SK-N-SH treated with all-trans-retinoic acid at 6 μM for 48 hours (cell line): ENCODE results near the gene MT1E.

ENCODE experiments used
- ATAC-seq: fragments of 200-7000 bp; cut with Tn5 transposase; 3 replicates; pipeline ENCODE4 v1.9.1; 2020; ENCODE audit warnings: mild to moderate bottlenecking, moderate library complexity
- ARNTL ChIP-seq: fragments of 450-650 bp; formaldehyde crosslinking; IDR thresholded peaks from 2 replicates; pipeline ENCODE4 v1.5.0; 2020; ENCODE audit warnings: low read depth, mild to moderate bottlenecking, moderate library complexity, borderline replicate concordance
- BACH2 ChIP-seq: fragments of 250-450 bp; sonication (Bioruptor Pico); IDR thresholded peaks from 2 replicates; pipeline ENCODE4 v1.9.0; 2021; ENCODE audit warnings: mild to moderate bottlenecking, borderline replicate concordance
- CSDC2 ChIP-seq: fragments of 250-450 bp; sonication (Bioruptor Pico); IDR thresholded peaks from 2 replicates; pipeline ENCODE4 v1.5.0; 2020; ENCODE audit warnings: mild to moderate bottlenecking, moderate library complexity
- CSRNP3 ChIP-seq: fragments of 250-450 bp; sonication (Bioruptor Pico); IDR thresholded peaks from 2 replicates; pipeline ENCODE4 v1.5.1; 2021; ENCODE audit warnings: mild to moderate bottlenecking, moderate library complexity
- ESRRG ChIP-seq: fragments of 250-450 bp; sonication (Bioruptor Pico); IDR thresholded peaks from 2 replicates; pipeline ENCODE4 v1.6.1; 2021; ENCODE audit warnings: mild to moderate bottlenecking
- GLIS3 ChIP-seq: fragments of 250-450 bp; sonication (Bioruptor Pico); IDR thresholded peaks from 2 replicates; pipeline ENCODE4 v1.5.0; 2020; ENCODE audit warnings: mild to moderate bottlenecking, moderate library complexity
- OSR1 ChIP-seq: fragments of 250-450 bp; sonication (Bioruptor Pico); IDR thresholded peaks from 2 replicates; pipeline ENCODE4 v1.8.0; 2022; ENCODE audit warnings: moderate library complexity, mild to moderate bottlenecking, inconsistent platforms
- PPARA ChIP-seq: fragments of 250-450 bp; sonication (Bioruptor Pico); IDR thresholded peaks from 2 replicates; pipeline ENCODE4 v1.5.0; 2020; ENCODE audit warnings: mild to moderate bottlenecking, borderline replicate concordance
- SNAI2 ChIP-seq: fragments of 250-450 bp; sonication (Bioruptor Pico); IDR thresholded peaks from 2 replicates; pipeline ENCODE4 v1.5.0; 2020; ENCODE audit warnings: mild to moderate bottlenecking, moderate library complexity
- TCF4 ChIP-seq: fragments of 250-450 bp; sonication (Bioruptor Pico); IDR thresholded peaks from 2 replicates; pipeline ENCODE4 v1.8.0; 2021; ENCODE audit warnings: mild to moderate bottlenecking, moderate library complexity, borderline replicate concordance
- TOX ChIP-seq: fragments of 250-450 bp; sonication (Bioruptor Pico); IDR thresholded peaks from 2 replicates; pipeline ENCODE4 v1.8.0; 2021; ENCODE audit warnings: mild to moderate bottlenecking, moderate library complexity, borderline replicate concordance
- TSHZ2 ChIP-seq: fragments of 250-450 bp; sonication (Bioruptor Pico); IDR thresholded peaks from 2 replicates; pipeline ENCODE4 v1.5.0; 2020; ENCODE audit warnings: mild to moderate bottlenecking, moderate library complexity
- ZC3H10 ChIP-seq: fragments of 250-450 bp; sonication (Bioruptor Pico); IDR thresholded peaks from 2 replicates; pipeline ENCODE4 v1.5.1; 2021; ENCODE audit warnings: mild to moderate bottlenecking, moderate library complexity
- ZFP30 ChIP-seq: fragments of 450-650 bp; formaldehyde crosslinking; IDR thresholded peaks from 2 replicates; pipeline ENCODE4 v1.5.0; 2022; ENCODE audit warnings: mild to moderate bottlenecking, moderate library complexity
- ZNF565 ChIP-seq: fragments of 450-650 bp; formaldehyde crosslinking; conservative IDR thresholded peaks from 2 replicates; pipeline ENCODE4 v1.5.0; 2020; ENCODE audit warnings: low read depth, mild to moderate bottlenecking, moderate library complexity
- ZNF70 ChIP-seq: fragments of 450-650 bp; formaldehyde crosslinking; IDR thresholded peaks from 2 replicates; pipeline ENCODE4 v1.5.0; 2020; ENCODE audit warnings: mild to moderate bottlenecking, moderate library complexity
- ZNF8 ChIP-seq: fragments of 450-650 bp; formaldehyde crosslinking; IDR thresholded peaks from 2 replicates; pipeline ENCODE4 v1.5.0; 2020; ENCODE audit warnings: mild to moderate bottlenecking, moderate library complexity
- TF ChIP-seq, protein P1 (sequence below): fragments of 250-450 bp; sonication (Bioruptor Pico); IDR thresholded peaks from 2 replicates; pipeline ENCODE4 v1.8.0; 2020; ENCODE audit warnings: mild to moderate bottlenecking, moderate library complexity, borderline replicate concordance
- TF ChIP-seq, protein P2 (sequence below): fragments of 250-450 bp; sonication (Bioruptor Pico); IDR thresholded peaks from 2 replicates; pipeline ENCODE4 v1.5.1; 2020; ENCODE audit warnings: low read depth, mild to moderate bottlenecking, moderate library complexity
- TF ChIP-seq, protein P3 (sequence below): fragments of 250-450 bp; sonication (Bioruptor Pico); IDR thresholded peaks from 2 replicates; pipeline ENCODE4 v1.8.0; 2021; ENCODE audit warnings: low read depth, mild to moderate bottlenecking, moderate library complexity, borderline replicate concordance

Gene MT1E

GRCh38 chr16:56583351-56584168 lies 42.0 kb upstream of the MT1E start (continued):
- TF ChIP-seq ZNF8 (CRISPR knock-in tag), result no peak
- TF ChIP-seq, protein P1, sequence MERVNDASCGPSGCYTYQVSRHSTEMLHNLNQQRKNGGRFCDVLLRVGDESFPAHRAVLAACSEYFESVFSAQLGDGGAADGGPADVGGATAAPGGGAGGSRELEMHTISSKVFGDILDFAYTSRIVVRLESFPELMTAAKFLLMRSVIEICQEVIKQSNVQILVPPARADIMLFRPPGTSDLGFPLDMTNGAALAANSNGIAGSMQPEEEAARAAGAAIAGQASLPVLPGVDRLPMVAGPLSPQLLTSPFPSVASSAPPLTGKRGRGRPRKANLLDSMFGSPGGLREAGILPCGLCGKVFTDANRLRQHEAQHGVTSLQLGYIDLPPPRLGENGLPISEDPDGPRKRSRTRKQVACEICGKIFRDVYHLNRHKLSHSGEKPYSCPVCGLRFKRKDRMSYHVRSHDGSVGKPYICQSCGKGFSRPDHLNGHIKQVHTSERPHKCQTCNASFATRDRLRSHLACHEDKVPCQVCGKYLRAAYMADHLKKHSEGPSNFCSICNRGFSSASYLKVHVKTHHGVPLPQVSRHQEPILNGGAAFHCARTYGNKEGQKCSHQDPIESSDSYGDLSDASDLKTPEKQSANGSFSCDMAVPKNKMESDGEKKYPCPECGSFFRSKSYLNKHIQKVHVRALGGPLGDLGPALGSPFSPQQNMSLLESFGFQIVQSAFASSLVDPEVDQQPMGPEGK, result no peak
- no peak for TF ChIP-seq PPARA (CRISPR knock-in tag)
- TF ChIP-seq OSR1 (CRISPR knock-in tag), result no peak
- no peak for TF ChIP-seq TCF4 (CRISPR knock-in tag)

DNA sequence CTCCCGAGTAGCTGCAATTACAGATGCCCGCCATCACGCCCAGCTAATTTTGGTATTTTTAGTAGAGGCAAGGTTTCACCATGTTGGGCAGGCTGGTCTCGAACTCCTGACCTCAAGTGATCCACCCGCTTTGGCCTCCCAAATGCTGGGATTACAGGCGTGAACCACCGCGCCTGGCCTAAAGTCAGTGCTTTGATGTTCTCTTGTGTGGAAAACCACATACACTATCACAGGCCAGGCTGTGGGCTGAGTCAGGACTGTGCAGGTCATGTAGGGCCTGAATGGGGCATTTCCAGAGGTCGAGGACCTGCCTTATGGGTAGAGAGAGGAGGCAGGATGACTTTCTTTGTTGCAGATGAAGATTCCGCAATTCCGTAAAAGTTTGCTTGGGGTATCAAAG lies 41.3 kb upstream of the MT1E start:
- TF ChIP-seq ARNTL (CRISPR knock-in tag) (no peak), GLIS3 (CRISPR knock-in tag) (no peak), BACH2 (CRISPR knock-in tag) (no peak), CSRNP3 (CRISPR knock-in tag) (no peak), ZC3H10 (CRISPR knock-in tag) (no peak), TOX (no peak), CSDC2 (CRISPR knock-in tag) (no peak), TSHZ2 (CRISPR knock-in tag) (no peak), ESRRG (CRISPR knock-in tag) (no peak), TCF4 (CRISPR knock-in tag) (no peak), ZNF565 (CRISPR knock-in tag) (no peak), SNAI2 (CRISPR knock-in tag) (no peak), ZNF8 (CRISPR knock-in tag) (no peak)
- TF ChIP-seq, protein P2, sequence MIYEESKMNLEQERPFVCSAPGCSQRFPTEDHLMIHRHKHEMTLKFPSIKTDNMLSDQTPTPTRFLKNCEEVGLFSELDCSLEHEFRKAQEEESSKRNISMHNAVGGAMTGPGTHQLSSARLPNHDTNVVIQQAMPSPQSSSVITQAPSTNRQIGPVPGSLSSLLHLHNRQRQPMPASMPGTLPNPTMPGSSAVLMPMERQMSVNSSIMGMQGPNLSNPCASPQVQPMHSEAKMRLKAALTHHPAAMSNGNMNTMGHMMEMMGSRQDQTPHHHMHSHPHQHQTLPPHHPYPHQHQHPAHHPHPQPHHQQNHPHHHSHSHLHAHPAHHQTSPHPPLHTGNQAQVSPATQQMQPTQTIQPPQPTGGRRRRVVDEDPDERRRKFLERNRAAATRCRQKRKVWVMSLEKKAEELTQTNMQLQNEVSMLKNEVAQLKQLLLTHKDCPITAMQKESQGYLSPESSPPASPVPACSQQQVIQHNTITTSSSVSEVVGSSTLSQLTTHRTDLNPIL (CRISPR knock-in tag), result no peak
- TF ChIP-seq, all 23 proteins: peak for 0
- ATAC-seq, result no peak

DNA sequence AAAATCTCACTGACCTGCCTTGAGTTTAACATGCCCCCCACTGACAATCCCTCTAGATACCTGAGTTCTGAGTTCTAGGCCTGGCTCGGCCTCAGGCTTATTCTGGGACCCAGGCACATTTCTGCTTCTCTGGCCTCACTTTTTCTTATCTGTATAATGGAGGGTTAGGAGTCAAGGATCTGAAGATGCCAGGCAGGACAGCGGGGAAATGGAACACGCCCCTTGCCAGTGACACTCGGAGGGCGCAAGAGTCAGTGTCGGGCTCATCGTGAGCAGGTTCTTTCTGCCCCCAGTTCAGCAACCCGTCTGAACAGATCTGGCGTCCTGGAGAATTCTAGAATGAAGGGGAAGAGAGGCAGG lies 36.8 kb upstream of the MT1E start:
- ATAC-seq, result no peak
- TF ChIP-seq, protein P1, result no peak
- TF ChIP-seq PPARA (CRISPR knock-in tag) (no peak), ZNF70 (no peak), SNAI2 (CRISPR knock-in tag) (no peak), ZC3H10 (CRISPR knock-in tag) (no peak), TSHZ2 (CRISPR knock-in tag) (no peak), ZFP30 (CRISPR knock-in tag) (no peak), ZNF565 (CRISPR knock-in tag) (no peak), ZNF8 (CRISPR knock-in tag) (no peak), CSDC2 (CRISPR knock-in tag) (no peak)
- TF ChIP-seq, protein P3, sequence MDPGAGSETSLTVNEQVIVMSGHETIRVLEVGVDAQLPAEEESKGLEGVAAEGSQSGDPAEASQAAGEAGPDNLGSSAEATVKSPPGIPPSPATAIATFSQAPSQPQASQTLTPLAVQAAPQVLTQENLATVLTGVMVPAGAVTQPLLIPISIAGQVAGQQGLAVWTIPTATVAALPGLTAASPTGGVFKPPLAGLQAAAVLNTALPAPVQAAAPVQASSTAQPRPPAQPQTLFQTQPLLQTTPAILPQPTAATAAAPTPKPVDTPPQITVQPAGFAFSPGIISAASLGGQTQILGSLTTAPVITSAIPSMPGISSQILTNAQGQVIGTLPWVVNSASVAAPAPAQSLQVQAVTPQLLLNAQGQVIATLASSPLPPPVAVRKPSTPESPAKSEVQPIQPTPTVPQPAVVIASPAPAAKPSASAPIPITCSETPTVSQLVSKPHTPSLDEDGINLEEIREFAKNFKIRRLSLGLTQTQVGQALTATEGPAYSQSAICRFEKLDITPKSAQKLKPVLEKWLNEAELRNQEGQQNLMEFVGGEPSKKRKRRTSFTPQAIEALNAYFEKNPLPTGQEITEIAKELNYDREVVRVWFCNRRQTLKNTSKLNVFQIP (CRISPR knock-in tag), result no peak
- TF ChIP-seq, protein P2 (CRISPR knock-in tag), result no peak
